GM23338 (cell line): ENCODE data around the gene VPS26C. TPM values are rescaled to one million over a fixed set of nuclear protein-coding genes. Genes with fewer than 3 reads are reported as not detected.

Source experiments
- ATAC-seq: fragments of 200-7000 bp; cut with Tn5 transposase; 3 replicates; pipeline ENCODE4 v1.9.1; 2020
- DNase-seq: peaks from one replicate; pipeline ENCODE4 v3.0.0-alpha.2; 2015; ENCODE audit warnings: low spot score
- H2AFZ ChIP-seq: fragments of 200-600 bp; sonication (generic); 2 replicates; pipeline ENCODE4 v1.8.0; 2016; ENCODE audit warnings: antibody characterized with exemption, mild to moderate bottlenecking, moderate library complexity
- H3F3A ChIP-seq: fragments of 200-600 bp; sonication (generic); replicated peaks from 2 replicates; pipeline ENCODE4 v1.8.0; 2017; ENCODE audit warnings: antibody characterized with exemption, mixed run types, low read depth
- H3K27ac ChIP-seq: fragments of 200-600 bp; sonication (generic); 2 replicates; pipeline ENCODE4 v1.6.1; 2016; ENCODE audit warnings: low read depth
- H3K27me3 ChIP-seq: fragments of 200-600 bp; sonication (generic); 2 replicates; pipeline ENCODE4 v1.8.0; 2016; ENCODE audit warnings: mild to moderate bottlenecking, mixed run types, moderate library complexity; ENCODE audit not compliant: insufficient read depth
- H3K36me3 ChIP-seq: fragments of 200-600 bp; sonication (generic); 2 replicates; pipeline ENCODE4 v1.8.0; 2016; ENCODE audit warnings: mild to moderate bottlenecking; ENCODE audit not compliant: insufficient read depth
- H3K4me1 ChIP-seq: fragments of 200-600 bp; sonication (generic); 2 replicates; pipeline ENCODE4 v1.8.0; 2016; ENCODE audit warnings: mild to moderate bottlenecking, moderate library complexity; ENCODE audit not compliant: insufficient read depth
- H3K4me2 ChIP-seq: fragments of 200-600 bp; sonication (generic); 2 replicates; pipeline ENCODE4 v1.7.1; 2017; ENCODE audit warnings: mixed run types
- H3K4me3 ChIP-seq: fragments of 200-600 bp; sonication (generic); 2 replicates; pipeline ENCODE4 v1.6.1; 2016; ENCODE audit warnings: mixed run types
- H3K79me2 ChIP-seq: fragments of 200-600 bp; sonication (generic); replicated peaks from 2 replicates; pipeline ENCODE4 v1.8.0; 2017; ENCODE audit warnings: mild to moderate bottlenecking; ENCODE audit not compliant: insufficient read depth
- H3K9me2 ChIP-seq: fragments of 200-600 bp; sonication (generic); 2 replicates; pipeline ENCODE4 v1.8.0; 2017; ENCODE audit not compliant: insufficient read depth
- H4K20me1 ChIP-seq: fragments of 200-600 bp; sonication (generic); replicated peaks from 2 replicates; pipeline ENCODE4 v1.8.0; 2017; ENCODE audit warnings: mild to moderate bottlenecking; ENCODE audit not compliant: insufficient read depth
- H3K27ac Mint-ChIP-seq: 2 replicates; pipeline ENCODE4 v1.8.0; 2020; ENCODE audit warnings: inconsistent platforms, mild to moderate bottlenecking, moderate library complexity, mixed read lengths
- H3K27me3 Mint-ChIP-seq: 3 replicates; pipeline ENCODE4 v1.8.0; 2022; ENCODE audit warnings: low read depth, mild to moderate bottlenecking, moderate library complexity, mixed read lengths, inconsistent platforms; ENCODE audit not compliant: insufficient read depth, poor library complexity
- H3K36me3 Mint-ChIP-seq: 3 replicates; pipeline ENCODE4 v1.8.0; 2021; ENCODE audit warnings: low read depth, mild to moderate bottlenecking, inconsistent platforms, moderate library complexity, mixed read lengths
- H3K4me1 Mint-ChIP-seq: 3 replicates; pipeline ENCODE4 v1.8.0; 2020; ENCODE audit warnings: mild to moderate bottlenecking, inconsistent platforms, mixed read lengths
- H3K4me3 Mint-ChIP-seq: 3 replicates; pipeline ENCODE4 v1.8.0; 2021; ENCODE audit warnings: moderate library complexity, mild to moderate bottlenecking, inconsistent platforms, mixed read lengths
- H3K9me3 Mint-ChIP-seq: 3 replicates; pipeline ENCODE4 v1.8.0; 2020; ENCODE audit warnings: moderate library complexity, mild to moderate bottlenecking, inconsistent platforms, mixed read lengths
- CREB1 ChIP-seq: fragments of 250-450 bp; sonication (Bioruptor Pico); IDR thresholded peaks from 2 replicates; pipeline ENCODE4 v1.5.0; 2020; ENCODE audit warnings: low read depth, mild to moderate bottlenecking, moderate library complexity
- CTCF ChIP-seq, 2 experiments: fragments of 200-600 bp in 1 of 2; sonication (generic) in 1 of 2; conservative IDR thresholded peaks; 2 replicates each; pipeline versions ENCODE4 v1.5.1 to v1.6.1; 2016 to 2017; ENCODE audit warnings: antibody characterized with exemption in 2 of 2, low read depth in 2 of 2, mild to moderate bottlenecking in 2 of 2, moderate library complexity in 1 of 2
- ETS1 ChIP-seq: IDR thresholded peaks from 2 replicates; pipeline ENCODE4 v1.6.1; 2016; ENCODE audit warnings: antibody characterized with exemption
- EZH2 ChIP-seq: fragments of 200-600 bp; sonication (generic); IDR thresholded peaks from one replicate; pipeline ENCODE4 v1.8.0; 2017; ENCODE audit warnings: antibody characterized with exemption, mild to moderate bottlenecking, low read depth; ENCODE audit not compliant: unreplicated experiment
- EZH2phosphoT487 ChIP-seq: fragments of 200-600 bp; sonication (generic); IDR thresholded peaks from one replicate; pipeline ENCODE4 v1.8.1; 2018; ENCODE audit warnings: antibody characterized with exemption; ENCODE audit not compliant: unreplicated experiment
- JUNB ChIP-seq: IDR thresholded peaks from one replicate; pipeline ENCODE4 v1.6.1; 2016; ENCODE audit warnings: antibody characterized with exemption; ENCODE audit not compliant: unreplicated experiment
- NANOG ChIP-seq: IDR thresholded peaks from 2 replicates; pipeline ENCODE4 v1.6.1; 2016; ENCODE audit warnings: antibody characterized with exemption, borderline replicate concordance
- POLR2AphosphoS5 ChIP-seq: IDR thresholded peaks from 2 replicates; pipeline ENCODE4 v1.6.1; 2016; ENCODE audit warnings: antibody characterized with exemption, low read depth
- REST ChIP-seq: IDR thresholded peaks from one replicate; pipeline ENCODE4 v1.6.1; 2018; ENCODE audit warnings: antibody characterized with exemption; ENCODE audit not compliant: unreplicated experiment
- STAT1 ChIP-seq: IDR thresholded peaks from one replicate; pipeline ENCODE4 v1.6.1; 2016; ENCODE audit warnings: antibody characterized with exemption; ENCODE audit not compliant: unreplicated experiment
- ZNF114 ChIP-seq: fragments of 250-450 bp; sonication (Bioruptor Pico); IDR thresholded peaks from 2 replicates; pipeline ENCODE4 v1.5.0; 2020; ENCODE audit warnings: mild to moderate bottlenecking, moderate library complexity
- ZNF331 ChIP-seq: fragments of 250-450 bp; sonication (Bioruptor Pico); IDR thresholded peaks from 2 replicates; pipeline ENCODE4 v1.5.0; 2020; ENCODE audit warnings: low read depth, mild to moderate bottlenecking, moderate library complexity
- polyA plus RNA-seq: library from polyadenylated mRNA; unstranded; fragments of >200 nt; fragmentation: Nextera tagmentation; extraction: Ambion mirVana; gene quantifications from 2 replicates; pipeline ENCODE4 v1.2.1, GENCODE V29; 2016
- total RNA-seq: library from RNA; depleted of rRNA; stranded (reverse); fragments of >200 nt; shearing (Covaris generic); gene quantifications from 2 replicates; pipeline ENCODE4 v1.2.3, GENCODE V29; 2014

The VPS26C gene
- total and polyA plus RNA-seq, 2 experiments from 2014 or later = 45.1 to 91.2 TPM

- H3K4me2 ChIP-seq = peak overlapping the region; percentile 90
- H3K36me3 ChIP-seq = peaks cover 16% of the 10 kb centered on the region
- H4K20me1 ChIP-seq = no peaks in the 10 kb centered on the region
- Mint-ChIP-seq H3K27ac (no peak overlapping the region), H3K4me1 (peaks cover 6% of the 10 kb centered on the region), H3K9me3 (peaks cover 33% of the 10 kb centered on the region; the same call in 2 of the 3 replicates), H3K36me3 (peaks cover 41% of the 10 kb centered on the region), H3K4me3 (peak overlapping the region; percentile 72), H3K27me3 (peaks cover 19% of the 10 kb centered on the region)
- H3K79me2 ChIP-seq = no peaks in the 10 kb centered on the region
- peak overlapping the region; percentile 65 for H3K4me3 ChIP-seq
- TF ChIP-seq ZNF114 (CRISPR knock-in tag) (no peak), EZH2phosphoT487 (no peak), CTCF (conservative IDR thresholded peaks at IDR 0.05; ENCODE audit: low read depth in 2 of 2) (peak; percentile 12 to 13; a peak in 3 of 4 replicates)
- DNase-seq = peak; percentile 66
- no peaks in the 10 kb centered on the region for H3F3A ChIP-seq
- peak overlapping the region; percentile 96 for H2AFZ ChIP-seq
- H3K9me2 ChIP-seq = no peaks in the 10 kb centered on the region; the same call in 1 of the 2 replicates
- H3K27me3 ChIP-seq = peaks cover 17% of the 10 kb centered on the region
- peak; percentile 84 for ATAC-seq
- no peaks in the 10 kb centered on the region; the same call in 1 of the 2 replicates for H3K4me1 ChIP-seq
- H3K27ac ChIP-seq = no peak overlapping the region
Observed at GRCh38 chr21:37220433-37220980, 46.6 kb downstream of the VPS26C start.

GRCh38 chr21:37219761-37220432 is 47.2 kb downstream of the VPS26C start:
- H4K20me1 ChIP-seq = no peaks in the 10 kb centered on the region
- H3K4me2 ChIP-seq = peak overlapping the region; percentile 90
- no peak for ATAC-seq
- peak overlapping the region; percentile 65 for H3K4me3 ChIP-seq
- DNase-seq = no peak
- no peak overlapping the region for H3K27ac Mint-ChIP-seq
- no peak overlapping the region for H3K27ac ChIP-seq
- peaks cover 35% of the 10 kb centered on the region for H3K36me3 Mint-ChIP-seq
- peaks cover 16% of the 10 kb centered on the region for H3K36me3 ChIP-seq
- peaks cover 33% of the 10 kb centered on the region; the same call in 2 of the 3 replicates for H3K9me3 Mint-ChIP-seq
- H3K4me1 Mint-ChIP-seq = peaks cover 6% of the 10 kb centered on the region
- no peaks in the 10 kb centered on the region for H3K79me2 ChIP-seq
- H3K4me1 ChIP-seq = no peaks in the 10 kb centered on the region; the same call in 1 of the 2 replicates
- H2AFZ ChIP-seq = peak overlapping the region; percentile 96; the same call in 1 of the 2 replicates
- peak overlapping the region; percentile 72 for H3K4me3 Mint-ChIP-seq
- H3F3A ChIP-seq = no peaks in the 10 kb centered on the region
- peaks cover 17% of the 10 kb centered on the region for H3K27me3 ChIP-seq
- peaks cover 19% of the 10 kb centered on the region for H3K27me3 Mint-ChIP-seq
- no peaks in the 10 kb centered on the region; the same call in 1 of the 2 replicates for H3K9me2 ChIP-seq
- TF ChIP-seq EZH2phosphoT487 (no peak), NANOG (no peak), EZH2 (no peak), STAT1 (no peak), POLR2AphosphoS5 (no peak), REST (no peak), JUNB (no peak), CTCF (conservative IDR thresholded peaks at IDR 0.05; ENCODE audit: low read depth in 2 of 2) (no peak), ZNF114 (CRISPR knock-in tag) (no peak), ETS1 (no peak), CREB1 (no peak), ZNF331 (CRISPR knock-in tag) (no peak)
